ENCODE measurements around the gene ACER2. TPM values are rescaled to one million over a fixed set of nuclear protein-coding genes. Genes with fewer than 3 reads are reported as not detected.

Gene ACER2
- total RNA-seq, 1 experiment from 2014 or later = 0.84 TPM

DNA sequence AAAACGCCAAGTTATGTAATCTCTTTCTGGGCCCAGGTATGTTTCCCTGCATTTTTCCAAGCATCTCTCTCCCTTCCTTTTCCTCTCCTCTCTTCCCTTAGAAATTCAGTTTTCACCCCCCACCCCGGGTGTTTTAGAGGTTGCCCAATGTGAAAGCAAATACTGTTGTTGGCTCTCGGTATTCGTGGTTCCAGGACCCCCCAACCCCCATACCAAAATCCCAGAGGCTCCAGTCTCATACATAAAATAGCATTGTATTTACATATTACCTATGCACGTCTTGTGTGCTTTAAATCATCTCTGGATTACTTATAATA lies 48.8 kb downstream of the ACER2 start:
- TF ChIP-seq, protein P1, sequence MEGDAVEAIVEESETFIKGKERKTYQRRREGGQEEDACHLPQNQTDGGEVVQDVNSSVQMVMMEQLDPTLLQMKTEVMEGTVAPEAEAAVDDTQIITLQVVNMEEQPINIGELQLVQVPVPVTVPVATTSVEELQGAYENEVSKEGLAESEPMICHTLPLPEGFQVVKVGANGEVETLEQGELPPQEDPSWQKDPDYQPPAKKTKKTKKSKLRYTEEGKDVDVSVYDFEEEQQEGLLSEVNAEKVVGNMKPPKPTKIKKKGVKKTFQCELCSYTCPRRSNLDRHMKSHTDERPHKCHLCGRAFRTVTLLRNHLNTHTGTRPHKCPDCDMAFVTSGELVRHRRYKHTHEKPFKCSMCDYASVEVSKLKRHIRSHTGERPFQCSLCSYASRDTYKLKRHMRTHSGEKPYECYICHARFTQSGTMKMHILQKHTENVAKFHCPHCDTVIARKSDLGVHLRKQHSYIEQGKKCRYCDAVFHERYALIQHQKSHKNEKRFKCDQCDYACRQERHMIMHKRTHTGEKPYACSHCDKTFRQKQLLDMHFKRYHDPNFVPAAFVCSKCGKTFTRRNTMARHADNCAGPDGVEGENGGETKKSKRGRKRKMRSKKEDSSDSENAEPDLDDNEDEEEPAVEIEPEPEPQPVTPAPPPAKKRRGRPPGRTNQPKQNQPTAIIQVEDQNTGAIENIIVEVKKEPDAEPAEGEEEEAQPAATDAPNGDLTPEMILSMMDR (conservative IDR thresholded peaks at IDR 0.05; ENCODE audit: low read depth, low read length) = no peak
- TF ChIP-seq EZH2 (IDR thresholded peaks at IDR 0.05; ENCODE audit: borderline replicate concordance, low read depth, low read length, poor library complexity, severe bottlenecking) = no peak
- H3K4me3 ChIP-seq (ENCODE audit: low read depth, low read length, poor library complexity, severe bottlenecking) = no peak overlapping the region
- no peak for DNase-seq (ENCODE audit: low spot score)
- ChIA-PET CTCF (interaction anchor here (0.9 to 1.0 kb wide), 2 partner anchors 372 to 1007 kb away, joined by 3 to 5 read pairs; no protein-coding TSS in a partner anchor), POLR2A (ENCODE audit: low non-redundant PET) (no interaction called here)
- no TSS peak for BruUV-seq (replicated peaks)
- intact Hi-C loops (cut with micrococcal nuclease; ENCODE audit: unreplicated experiment) = loop anchor here (2.0 to 10.0 kb wide), 5 partner anchors 75 to 1203 kb away; partner anchors contain the start of genes RPS6 and RRAGA
- H3K36me3 ChIP-seq (ENCODE audit: insufficient read depth, low read length, poor library complexity, severe bottlenecking) = no peaks in the 10 kb centered on the region
- no peaks in the 10 kb centered on the region for H3K9me3 ChIP-seq (ENCODE audit: low read depth, low read length, poor library complexity, severe bottlenecking)
- no peak overlapping the region for H3K27ac ChIP-seq (ENCODE audit: low read depth, low read length, poor library complexity, severe bottlenecking)
- H3K4me1 ChIP-seq (ENCODE audit: insufficient read depth, low read length, poor library complexity, severe bottlenecking) = no peaks in the 10 kb centered on the region
- H3K27me3 ChIP-seq (replicated peaks; ENCODE audit: insufficient read depth, low read depth, low read length, poor library complexity) = no peaks in the 10 kb centered on the region

DNA sequence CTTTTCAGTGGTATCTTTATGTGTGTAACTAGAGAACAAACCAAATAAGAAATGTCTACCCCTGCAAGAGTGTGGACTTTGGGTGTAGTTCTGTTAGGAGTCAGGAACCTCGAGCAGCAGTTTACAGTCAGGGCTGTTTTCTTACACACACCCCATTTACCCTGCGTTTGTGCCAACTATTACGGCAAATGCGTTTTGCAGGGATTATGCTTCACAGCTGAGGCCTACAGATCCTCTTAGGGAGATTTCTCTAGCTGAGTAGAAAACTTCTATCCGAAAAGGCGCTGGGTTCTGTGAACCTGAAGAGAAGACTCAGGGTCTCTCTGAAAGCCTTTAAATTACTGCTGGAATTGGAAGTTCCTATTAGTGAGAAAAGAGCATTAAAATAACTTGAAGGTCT lies 51.4 kb downstream of the ACER2 start:
- intact Hi-C loops (cut with micrococcal nuclease; ENCODE audit: unreplicated experiment) = no loop called here
- Histone ChIP-seq H3K4me1 (ENCODE audit: insufficient read depth, low read length, poor library complexity, severe bottlenecking) (no peaks in the 10 kb centered on the region), H3K4me3 (ENCODE audit: low read depth, low read length, poor library complexity, severe bottlenecking) (no peak overlapping the region), H3K36me3 (ENCODE audit: insufficient read depth, low read length, poor library complexity, severe bottlenecking) (no peaks in the 10 kb centered on the region), H3K9me3 (ENCODE audit: low read depth, low read length, poor library complexity, severe bottlenecking) (no peaks in the 10 kb centered on the region), H3K27ac (ENCODE audit: low read depth, low read length, poor library complexity, severe bottlenecking) (no peak overlapping the region), H3K27me3 (replicated peaks; ENCODE audit: insufficient read depth, low read depth, low read length, poor library complexity) (no peaks in the 10 kb centered on the region)
- BruUV-seq (replicated peaks) = no TSS peak
- ChIA-PET POLR2A (ENCODE audit: low non-redundant PET) (no interaction called here), CTCF (no interaction called here)
- TF ChIP-seq EZH2 (IDR thresholded peaks at IDR 0.05; ENCODE audit: borderline replicate concordance, low read depth, low read length, poor library complexity, severe bottlenecking) = no peak
- TF ChIP-seq, protein P1 (conservative IDR thresholded peaks at IDR 0.05; ENCODE audit: low read depth, low read length) = no peak
- no peak for DNase-seq (ENCODE audit: low spot score)

DNA sequence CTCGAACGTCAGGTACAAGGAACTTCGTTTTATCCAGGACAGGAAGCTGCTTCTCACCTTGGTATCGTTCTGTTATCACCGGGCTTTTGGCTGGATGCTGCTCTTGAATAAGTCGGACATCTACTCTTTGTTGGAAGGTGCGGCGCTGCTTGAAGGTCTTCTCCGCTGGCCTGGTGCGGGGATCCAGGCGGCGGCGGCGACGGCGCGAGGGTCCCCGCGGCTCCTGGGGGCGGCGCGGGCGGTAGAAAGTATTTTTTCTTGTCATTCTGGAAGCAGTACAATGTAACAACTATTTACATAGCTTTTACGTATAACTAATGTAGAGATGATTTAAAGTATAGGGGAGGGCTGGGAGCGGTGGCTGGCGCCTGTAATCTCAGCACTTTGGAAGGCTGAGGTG lies 52.3 kb downstream of the ACER2 start:
- intact Hi-C loops (cut with micrococcal nuclease; ENCODE audit: unreplicated experiment) = no loop called here
- no peak for TF ChIP-seq EZH2 (IDR thresholded peaks at IDR 0.05; ENCODE audit: borderline replicate concordance, low read depth, low read length, poor library complexity, severe bottlenecking)
- TF ChIP-seq, protein P1 (conservative IDR thresholded peaks at IDR 0.05; ENCODE audit: low read depth, low read length) = no peak
- no peak overlapping the region for H3K27ac ChIP-seq (ENCODE audit: low read depth, low read length, poor library complexity, severe bottlenecking)
- POLR2A ChIA-PET (ENCODE audit: low non-redundant PET) = no interaction called here
- no peak for DNase-seq (ENCODE audit: low spot score)
- H3K36me3 ChIP-seq (ENCODE audit: insufficient read depth, low read length, poor library complexity, severe bottlenecking) = no peaks in the 10 kb centered on the region
- H3K4me1 ChIP-seq (ENCODE audit: insufficient read depth, low read length, poor library complexity, severe bottlenecking) = no peaks in the 10 kb centered on the region
- no peak overlapping the region for H3K4me3 ChIP-seq (ENCODE audit: low read depth, low read length, poor library complexity, severe bottlenecking)
- BruUV-seq (replicated peaks) = no TSS peak
- no peaks in the 10 kb centered on the region for H3K9me3 ChIP-seq (ENCODE audit: low read depth, low read length, poor library complexity, severe bottlenecking)
- H3K27me3 ChIP-seq (replicated peaks; ENCODE audit: insufficient read depth, low read depth, low read length, poor library complexity) = no peaks in the 10 kb centered on the region
- CTCF ChIA-PET = no interaction called here

All from A673 (cell line).